H1 (cell line): ENCODE data around the gene UGT1A7. TPM values are rescaled to one million over a fixed set of nuclear protein-coding genes. Genes with fewer than 3 reads are reported as not detected.

ENCODE experiments used
- CTCF ChIA-PET: fragments of 300-600 bp; sonication (Branson Sonifier 250); formaldehyde crosslinking; loops from one replicate; lab custom pipeline; 2021; ENCODE audit not compliant: partially characterized antibody; lab: Charles Lee
- POLR2A ChIA-PET: fragments of 300-600 bp; sonication (Branson Sonifier 250); formaldehyde crosslinking; loops from one replicate; lab custom pipeline; 2021; ENCODE audit warnings: inconsistent platforms; ENCODE audit not compliant: partially characterized antibody; lab: Charles Lee
- DNase-seq, 2 experiments: peaks; one replicate each; pipeline versions ENCODE4 v3.0.0 to v3.0.0-alpha.2; 2010 to 2022; ENCODE audit warnings: low spot score in 2 of 2, low read depth in 1 of 2, mixed read lengths in 1 of 2
- FAIRE-seq: peaks from 2 replicates; lab custom pipeline; 2011; peaks lifted over from hg19 to GRCh38; lab: Jason Lieb, UNC
- H2AFZ ChIP-seq: 2 replicates; pipeline ENCODE4 v1.8.1; 2012; ENCODE audit warnings: low read length, inconsistent platforms
- H2AK5ac ChIP-seq: 2 replicates; pipeline ENCODE4 v1.6.1; 2013; ENCODE audit warnings: low read depth, low read length
- H2BK120ac ChIP-seq: replicated peaks from 2 replicates; pipeline ENCODE3; 2013; ENCODE audit warnings: low read depth, low read length, inconsistent platforms
- H2BK12ac ChIP-seq: 2 replicates; pipeline ENCODE4 v1.6.1; 2013; ENCODE audit warnings: low read depth, low read length
- H2BK15ac ChIP-seq: 2 replicates; pipeline ENCODE4 v1.6.1; 2013; ENCODE audit warnings: low read length
- H2BK20ac ChIP-seq: 2 replicates; pipeline ENCODE4 v1.6.1; 2013; ENCODE audit warnings: low read length
- H2BK5ac ChIP-seq: 2 replicates; pipeline ENCODE4 v1.6.1; 2013; ENCODE audit warnings: low read depth, low read length
- H3K14ac ChIP-seq: 2 replicates; pipeline ENCODE4 v1.6.1; 2013; ENCODE audit warnings: inconsistent platforms; ENCODE audit not compliant: insufficient read length
- H3K18ac ChIP-seq: 2 replicates; pipeline ENCODE4 v1.6.1; 2013; ENCODE audit warnings: low read length; ENCODE audit errors: extremely low read depth
- H3K23ac ChIP-seq: 2 replicates; pipeline ENCODE4 v1.6.1; 2013; ENCODE audit warnings: inconsistent platforms; ENCODE audit not compliant: insufficient read length
- H3K23me2 ChIP-seq: 2 replicates; pipeline ENCODE4 v1.6.1; 2013; ENCODE audit warnings: low read depth, low read length
- H3K27ac ChIP-seq: 2 replicates; pipeline ENCODE4 v1.6.1; 2011; ENCODE audit warnings: low read depth, low read length, inconsistent platforms
- H3K27me3 ChIP-seq, 4 experiments: replicated peaks in 1 of 4; 1 replicate in 1 of 4; 2 replicates in 3 of 4; pipeline versions ENCODE4 v1.6.1 to v1.8.1; 2011 to 2013; ENCODE audit warnings: low read length in 3 of 4, mild to moderate bottlenecking in 3 of 4, inconsistent platforms in 2 of 4, mixed read lengths in 2 of 4, moderate library complexity in 1 of 4; ENCODE audit not compliant: control insufficient read depth in 3 of 4, insufficient read depth in 3 of 4; ENCODE audit errors: extremely low read depth in 1 of 4
- H3K36me3 ChIP-seq, 4 experiments: 2 replicates each; pipeline versions ENCODE4 v1.6.1 to v1.8.1; 2011 to 2013; ENCODE audit warnings: mild to moderate bottlenecking in 4 of 4, low read length in 3 of 4, moderate library complexity in 2 of 4, control low read depth in 1 of 4, inconsistent platforms in 1 of 4; ENCODE audit not compliant: insufficient read depth in 4 of 4, control insufficient read depth in 2 of 4
- H3K4ac ChIP-seq: replicated peaks from 2 replicates; pipeline ENCODE3; 2013; ENCODE audit warnings: low read length, low read depth, mixed read lengths, inconsistent platforms; ENCODE audit not compliant: insufficient read length
- H3K4me1 ChIP-seq, 4 experiments: replicated peaks in 1 of 4; 1 replicate in 1 of 4; 2 replicates in 3 of 4; pipeline versions ENCODE4 v1.6.1 to v1.8.1; 2011 to 2013; ENCODE audit warnings: low read length in 3 of 4, inconsistent platforms in 2 of 4, mixed read lengths in 1 of 4; ENCODE audit not compliant: insufficient read depth in 4 of 4, control insufficient read depth in 3 of 4
- H3K4me2 ChIP-seq, 2 experiments: 2 replicates each; pipeline versions ENCODE4 v1.6.1 to v1.8.1; 2011 to 2013; ENCODE audit warnings: low read depth in 2 of 2, low read length in 2 of 2, control low read depth in 1 of 2, inconsistent platforms in 1 of 2, mild to moderate bottlenecking in 1 of 2; ENCODE audit not compliant: insufficient read depth in 1 of 2
- H3K4me3 ChIP-seq, 4 experiments: fragments of 200-600, 300-600 bp in 1 of 4; sonication (generic), shearing (Covaris generic), sonication (Bioruptor Twin) in 1 of 4; 2 replicates each; pipeline versions ENCODE4 v1.5.1 to v1.8.1; 2011 to 2016; ENCODE audit warnings: low read length in 4 of 4, low read depth in 3 of 4, control low read depth in 2 of 4, inconsistent platforms in 2 of 4, mild to moderate bottlenecking in 2 of 4, mixed read lengths in 1 of 4, moderate library complexity in 1 of 4; ENCODE audit not compliant: insufficient read depth in 2 of 4; ENCODE audit errors: extremely low read depth in 1 of 4
- H3K56ac ChIP-seq: replicated peaks from 2 replicates; pipeline ENCODE3; 2013; ENCODE audit warnings: low read depth, mild to moderate bottlenecking, mixed read lengths, low read length, inconsistent platforms; ENCODE audit not compliant: insufficient read length
- H3K79me1 ChIP-seq: 2 replicates; pipeline ENCODE4 v1.6.1; 2013; ENCODE audit warnings: low read depth, low read length, control low read depth
- H3K79me2 ChIP-seq, 2 experiments: 2 replicates each; pipeline versions ENCODE4 v1.6.1 to v1.8.1; 2012 to 2013; ENCODE audit warnings: low read length in 2 of 2, mild to moderate bottlenecking in 2 of 2, inconsistent platforms in 1 of 2; ENCODE audit not compliant: insufficient read depth in 2 of 2, control insufficient read depth in 1 of 2
- H3K9ac ChIP-seq, 4 experiments: replicated peaks in 1 of 4; 1 replicate in 1 of 4; 2 replicates in 3 of 4; pipeline versions ENCODE4 v1.6.1 to v1.8.1; 2011 to 2013; ENCODE audit warnings: low read depth in 3 of 4, low read length in 3 of 4, control low read depth in 2 of 4, mild to moderate bottlenecking in 2 of 4, moderate library complexity in 2 of 4, inconsistent platforms in 1 of 4; ENCODE audit errors: extremely low read depth in 1 of 4
- H3K9me3 ChIP-seq, 2 experiments: 2 replicates each; pipeline versions ENCODE4 v1.6.1 to v1.8.1; 2012 to 2013; ENCODE audit warnings: mild to moderate bottlenecking in 2 of 2, moderate library complexity in 2 of 2, control low read depth in 1 of 2, inconsistent platforms in 1 of 2, low read depth in 1 of 2, low read length in 1 of 2, mixed read lengths in 1 of 2; ENCODE audit not compliant: insufficient read depth in 2 of 2
- H4K20me1 ChIP-seq, 2 experiments: replicated peaks in 1 of 2; 2 replicates each; pipeline versions ENCODE3 to v1.8.1; 2011 to 2013; ENCODE audit warnings: inconsistent platforms in 2 of 2, low read length in 2 of 2, mild to moderate bottlenecking in 1 of 2; ENCODE audit not compliant: insufficient read depth in 2 of 2, control insufficient read depth in 1 of 2
- H4K5ac ChIP-seq: 2 replicates; pipeline ENCODE4 v1.6.1; 2013; ENCODE audit warnings: low read length, low read depth, mixed read lengths, inconsistent platforms; ENCODE audit not compliant: insufficient read length
- H4K8ac ChIP-seq: 2 replicates; pipeline ENCODE4 v1.8.0; 2013; ENCODE audit warnings: mild to moderate bottlenecking, moderate library complexity, low read length, inconsistent platforms; ENCODE audit not compliant: insufficient read depth; ENCODE audit errors: extremely low read depth
- H4K91ac ChIP-seq: replicated peaks from 2 replicates; pipeline ENCODE3; 2013; ENCODE audit warnings: low read length, mixed read lengths, inconsistent platforms; ENCODE audit not compliant: insufficient read length
- CTBP2 ChIP-seq: IDR thresholded peaks from 2 replicates; pipeline ENCODE4 v1.7.0; 2011; ENCODE audit warnings: borderline replicate concordance, mild to moderate bottlenecking, moderate library complexity, mixed read lengths, low read length; ENCODE audit not compliant: insufficient read depth, insufficient read length
- E2F6 ChIP-seq: IDR thresholded peaks from 2 replicates; pipeline ENCODE4 v1.6.1; 2012; ENCODE audit warnings: inconsistent platforms
- ZNF274 ChIP-seq: IDR thresholded peaks from 2 replicates; pipeline ENCODE4 v1.7.0; 2012; ENCODE audit warnings: low read length, borderline replicate concordance; ENCODE audit errors: extremely low read depth
- WGBS, 2 experiments: shearing (Covaris generic) in 1 of 2; methylation state at CpG; one replicate each; pipeline versions ENCODE4 v1.1.6 to v1.1.7; 2013 to 2015; ENCODE audit warnings: low lambda C conversion rate in 2 of 2, mixed read lengths in 2 of 2, inconsistent platforms in 1 of 2, low coverage in 1 of 2, missing lambda C conversion rate in 1 of 2; ENCODE audit not compliant: insufficient replicate concordance in 2 of 2, insufficient coverage in 1 of 2, insufficient read length in 1 of 2; ENCODE audit errors: extremely low coverage in 1 of 2, missing lambda C conversion rate in 1 of 2; 5-methylcytosine and 5-hydroxymethylcytosine counted together
- polyA plus RNA-seq, 7 experiments: library from polyadenylated mRNA; depleted of rRNA in 3 of 7; stranded (reverse) in 5 of 7; unstranded in 2 of 7; fragments of >200 nt in 5 of 7; fragments of 200-250 nt in 2 of 7; gene quantifications; 1 replicate in 5 of 7; 2 replicates in 1 of 7; 4 replicates in 1 of 7; pipeline versions ENCODE4 v1.2.1 to v1.2.3, GENCODE V29; 2011 to 2013; ENCODE audit warnings: missing spikeins in 2 of 7, mixed read lengths in 2 of 7
- total RNA-seq: library from RNA; stranded (reverse); fragmentation: NEBNext Ultra II Directional; extraction: Animal tissue kit (Norgen Biotek cat#: 25700); gene quantifications from 2 replicates; pipeline ENCODE4 v1.2.1, GENCODE V29; 2021

Gene UGT1A7
- total and polyA plus RNA-seq, 2 of the 8 experiments (the other 6 are each of a cell fraction or from before 2014, with no cell fraction given): not detected

- no peaks in the 10 kb centered on the region for H3K36me3 ChIP-seq
- H3K27me3 ChIP-seq: no peaks in the 10 kb centered on the region
- no peak overlapping the region for H3K23ac ChIP-seq
- H3K18ac ChIP-seq: no peak overlapping the region
- POLR2A ChIA-PET: no interaction called here
- H2BK20ac ChIP-seq: no peak overlapping the region
- H2BK5ac ChIP-seq: no peak overlapping the region
- CTCF ChIA-PET: no interaction called here
- H3K56ac ChIP-seq: no peak overlapping the region
- no peaks in the 10 kb centered on the region for H4K20me1 ChIP-seq
- H3K9me3 ChIP-seq: no peaks in the 10 kb centered on the region
- H3K79me1 ChIP-seq: no peaks in the 10 kb centered on the region
- WGBS, 2 experiments: 84% methylated on average over 6 of the region's 6 CpGs; no CpG with 5 or more reads in 1 of the 2 experiments
- H3K27ac ChIP-seq: no peak overlapping the region
- H4K8ac ChIP-seq: no peak overlapping the region
- H3K4me1 ChIP-seq: no peaks in the 10 kb centered on the region
- no peak overlapping the region for H3K4ac ChIP-seq
- FAIRE-seq (no peak), DNase-seq (no peak)
- H2BK120ac ChIP-seq: no peak overlapping the region
- no peak overlapping the region for H2AK5ac ChIP-seq
- no peak for TF ChIP-seq CTBP2
- no peak for TF ChIP-seq E2F6
- no peak for TF ChIP-seq ZNF274
- no peak overlapping the region for H3K4me3 ChIP-seq
- H3K14ac ChIP-seq: no peak overlapping the region
- no peaks in the 10 kb centered on the region for H3K79me2 ChIP-seq
- H3K4me2 ChIP-seq: no peak overlapping the region
- H4K5ac ChIP-seq: no peak overlapping the region
- no peak overlapping the region for H2BK12ac ChIP-seq
- no peak overlapping the region for H2BK15ac ChIP-seq
- H3K23me2 ChIP-seq: no peaks in the 10 kb centered on the region
- H4K91ac ChIP-seq: no peak overlapping the region
- H2AFZ ChIP-seq: no peak overlapping the region
- H3K9ac ChIP-seq: no peak overlapping the region
Measured at GRCh38 chr2:233815861-233816260, 134.2 kb downstream of the UGT1A7 start.
